PC-9 (cell line): ENCODE measurements around the gene ZNF525. TPM values are rescaled to one million over a fixed set of nuclear protein-coding genes. Genes with fewer than 3 reads are reported as not detected.
A peak's percentile ranks its signal among the peaks of the same experiment; 100 is the strongest.
"Not testable (repeated sequence)": the region's sequence is repeated elsewhere in the genome, so short reads cannot be mapped to it uniquely, and the experiment has no call there.

ENCODE experiments used
- BruUV-seq: library from RNA; stranded (reverse); fragments of 400-500 nt; replicated peaks from 2 replicates; lab custom pipeline; 2021; lab: Mats Ljungman, UMichigan
- CTCF ChIA-PET: fragments of 300-600 bp; sonication (Branson Sonifier 250); formaldehyde crosslinking; loops from one replicate; lab custom pipeline; 2022; ENCODE audit warnings: antibody characterized with exemption; lab: Charles Lee
- POLR2A ChIA-PET: fragments of 300-600 bp; sonication (Branson Sonifier 250); formaldehyde crosslinking; loops from one replicate; lab custom pipeline; 2022; ENCODE audit warnings: antibody characterized with exemption; ENCODE audit not compliant: unreplicated experiment; lab: Charles Lee
- DNase-seq, 2 experiments: peaks; one replicate each; pipeline versions ENCODE4 v3.0.0 to v3.0.0-alpha.2; 2015 to 2022; ENCODE audit warnings: mixed read lengths in 1 of 2
- H2AFZ ChIP-seq: fragments of 200-600 bp; sonication (generic); 2 replicates; pipeline ENCODE4 v1.8.1; 2017; ENCODE audit warnings: antibody characterized with exemption
- H3F3A ChIP-seq: fragments of 200-600 bp; sonication (generic); 2 replicates; pipeline ENCODE4 v1.8.1; 2017; ENCODE audit warnings: antibody characterized with exemption, mild to moderate bottlenecking, low read depth; ENCODE audit not compliant: insufficient read depth
- H3K27ac ChIP-seq: fragments of 200-600 bp; sonication (generic); 2 replicates; pipeline ENCODE4 v1.6.1; 2016; ENCODE audit warnings: mixed run types
- H3K27me3 ChIP-seq: fragments of 200-600 bp; sonication (generic); 2 replicates; pipeline ENCODE4 v1.6.1; 2016; ENCODE audit warnings: low read depth, mixed run types; ENCODE audit not compliant: insufficient read depth
- H3K36me3 ChIP-seq: fragments of 200-600 bp; sonication (generic); 2 replicates; pipeline ENCODE4 v1.6.1; 2016; ENCODE audit warnings: low read depth, mixed run types
- H3K4me1 ChIP-seq: fragments of 200-600 bp; sonication (generic); replicated peaks from 2 replicates; pipeline ENCODE4 v1.6.1; 2016; ENCODE audit warnings: mixed run types; ENCODE audit not compliant: insufficient read depth
- H3K4me2 ChIP-seq: fragments of 200-600 bp; sonication (generic); 2 replicates; pipeline ENCODE4 v1.6.1; 2017; ENCODE audit warnings: mixed run types
- H3K4me3 ChIP-seq: fragments of 200-600 bp; sonication (generic); 2 replicates; pipeline ENCODE4 v1.6.1; 2016; ENCODE audit warnings: mixed run types
- H3K79me2 ChIP-seq: fragments of 200-600 bp; sonication (generic); 2 replicates; pipeline ENCODE4 v1.6.1; 2017; ENCODE audit warnings: low read depth, mixed run types
- H3K9me2 ChIP-seq: fragments of 200-600 bp; sonication (generic); 2 replicates; pipeline ENCODE4 v1.8.1; 2017; ENCODE audit warnings: mild to moderate bottlenecking; ENCODE audit not compliant: insufficient read depth
- H3K9me3 ChIP-seq: fragments of 200-600 bp; sonication (generic); 2 replicates; pipeline ENCODE4 v1.8.1; 2016; ENCODE audit warnings: low read depth; ENCODE audit not compliant: insufficient read depth
- H4K20me1 ChIP-seq: fragments of 200-600 bp; sonication (generic); 2 replicates; pipeline ENCODE4 v1.8.1; 2017; ENCODE audit not compliant: insufficient read depth
- EZH2 ChIP-seq: fragments of 200-600 bp; sonication (generic); IDR thresholded peaks from 2 replicates; pipeline ENCODE4 v1.8.0; 2017; ENCODE audit warnings: antibody characterized with exemption, low read depth
- intact Hi-C: fragments of 100-400 bp; cut with micrococcal nuclease; formaldehyde crosslinking; loops from one replicate; pipeline ENCODE4 v1.10.0; 2022; ENCODE audit not compliant: unreplicated experiment
- total RNA-seq: library from RNA; stranded (reverse); gene quantifications from 2 replicates; pipeline ENCODE4 v1.2.3, GENCODE V29; 2021
- TF ChIP-seq, protein P1 (sequence below): fragments of 200-600 bp; sonication (generic); conservative IDR thresholded peaks from 2 replicates; pipeline ENCODE4 v1.6.1; 2017; ENCODE audit warnings: mixed run types, antibody characterized with exemption, mild to moderate bottlenecking, moderate library complexity

ZNF525 gene
- total RNA-seq, 1 experiment from 2014 or later: 21.8 TPM

DNA sequence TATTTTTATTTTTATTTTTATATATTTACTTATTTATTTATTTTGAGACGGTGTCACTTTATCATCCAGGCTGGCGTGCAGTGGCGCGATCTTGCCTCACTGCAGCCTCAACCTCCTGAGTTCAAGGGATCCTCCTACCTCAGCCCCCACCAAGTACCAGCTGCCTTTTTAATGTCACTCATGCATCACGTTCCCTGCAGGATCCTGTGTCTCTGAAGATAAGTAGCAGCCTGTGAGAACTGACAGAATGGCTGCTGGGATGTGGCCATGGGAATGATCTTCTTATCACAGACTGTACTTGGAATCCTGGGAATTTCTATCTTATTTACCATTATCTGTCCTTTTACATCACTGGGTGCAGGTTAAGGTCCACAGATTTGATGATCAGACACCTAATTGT lies 57.0 kb downstream of the ZNF525 start:
- Histone ChIP-seq H3K27me3 (no peaks in the 10 kb centered on the region), H3K4me3 (no peak overlapping the region), H4K20me1 (no peaks in the 10 kb centered on the region), H3K9me2 (no peaks in the 10 kb centered on the region), H3F3A (no peaks in the 10 kb centered on the region), H3K4me1 (no peaks in the 10 kb centered on the region), H3K4me2 (no peak overlapping the region), H3K79me2 (no peaks in the 10 kb centered on the region), H3K36me3 (no peaks in the 10 kb centered on the region), H3K27ac (no peak overlapping the region), H3K9me3 (peaks cover 16% of the 10 kb centered on the region; the same call in 1 of the 2 replicates), H2AFZ (no peak overlapping the region)
- no TSS peak for BruUV-seq
- CTCF ChIA-PET: no interaction called here
- POLR2A ChIA-PET: no interaction called here
- TF ChIP-seq, protein P1, sequence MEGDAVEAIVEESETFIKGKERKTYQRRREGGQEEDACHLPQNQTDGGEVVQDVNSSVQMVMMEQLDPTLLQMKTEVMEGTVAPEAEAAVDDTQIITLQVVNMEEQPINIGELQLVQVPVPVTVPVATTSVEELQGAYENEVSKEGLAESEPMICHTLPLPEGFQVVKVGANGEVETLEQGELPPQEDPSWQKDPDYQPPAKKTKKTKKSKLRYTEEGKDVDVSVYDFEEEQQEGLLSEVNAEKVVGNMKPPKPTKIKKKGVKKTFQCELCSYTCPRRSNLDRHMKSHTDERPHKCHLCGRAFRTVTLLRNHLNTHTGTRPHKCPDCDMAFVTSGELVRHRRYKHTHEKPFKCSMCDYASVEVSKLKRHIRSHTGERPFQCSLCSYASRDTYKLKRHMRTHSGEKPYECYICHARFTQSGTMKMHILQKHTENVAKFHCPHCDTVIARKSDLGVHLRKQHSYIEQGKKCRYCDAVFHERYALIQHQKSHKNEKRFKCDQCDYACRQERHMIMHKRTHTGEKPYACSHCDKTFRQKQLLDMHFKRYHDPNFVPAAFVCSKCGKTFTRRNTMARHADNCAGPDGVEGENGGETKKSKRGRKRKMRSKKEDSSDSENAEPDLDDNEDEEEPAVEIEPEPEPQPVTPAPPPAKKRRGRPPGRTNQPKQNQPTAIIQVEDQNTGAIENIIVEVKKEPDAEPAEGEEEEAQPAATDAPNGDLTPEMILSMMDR: no peak
- DNase-seq: no peak
- intact Hi-C loops: no loop called here

DNA sequence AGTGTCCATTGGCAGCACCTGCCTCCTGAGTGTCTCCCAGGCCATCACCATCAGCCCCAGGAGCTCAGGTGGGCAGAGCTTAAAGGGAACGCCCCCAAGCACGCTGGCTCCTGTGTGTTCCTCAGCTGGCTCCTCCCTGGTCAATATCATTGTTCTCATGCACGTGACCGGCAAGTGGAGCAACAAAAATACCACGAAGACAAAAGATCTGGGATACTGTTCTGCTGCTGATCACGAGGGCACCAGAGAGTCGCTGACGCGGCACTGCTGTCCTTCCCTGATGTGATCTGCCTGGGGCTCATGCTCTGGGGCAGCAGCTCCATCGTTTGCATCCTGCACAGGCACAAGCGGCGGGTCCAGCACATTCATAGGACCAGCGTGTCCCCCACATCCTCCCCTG lies 57.6 kb downstream of the ZNF525 start:
- H3K27ac ChIP-seq, H3K27me3 ChIP-seq, H4K20me1 ChIP-seq, intact Hi-C loops, DNase-seq, BruUV-seq, H3K4me1 ChIP-seq, H2AFZ ChIP-seq, H3F3A ChIP-seq, H3K4me3 ChIP-seq, POLR2A ChIA-PET, H3K4me2 ChIP-seq, H3K36me3 ChIP-seq, H3K9me2 ChIP-seq, H3K79me2 ChIP-seq: not testable (repeated sequence)
- peaks cover 16% of the 10 kb centered on the region; the same call in 1 of the 2 replicates for H3K9me3 ChIP-seq
- CTCF ChIA-PET: interaction anchor here (0.6 kb wide), 1 partner anchor 324 kb away, joined by 12 read pairs; no protein-coding TSS in a partner anchor

DNA sequence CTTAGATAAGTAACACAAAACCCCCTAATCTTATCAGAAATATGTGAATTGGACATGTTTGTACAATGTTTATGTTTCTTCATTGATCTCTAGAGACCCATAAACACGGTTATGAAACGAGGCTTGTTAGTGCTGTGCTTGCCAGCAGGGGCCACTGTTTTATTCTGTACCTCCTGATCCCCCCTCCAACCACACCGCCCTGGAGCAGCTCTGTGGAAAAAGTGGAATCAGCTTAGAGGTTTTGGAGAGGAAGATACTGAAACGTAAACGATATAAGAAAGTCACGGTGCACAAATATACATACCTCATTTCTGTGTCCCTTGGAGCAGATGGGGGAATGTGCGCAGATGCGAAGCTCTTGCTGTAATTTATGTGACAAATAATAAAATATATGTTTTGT lies 58.2 kb downstream of the ZNF525 start:
- H3K27me3 ChIP-seq, H3F3A ChIP-seq, H3K4me1 ChIP-seq, H3K79me2 ChIP-seq, intact Hi-C loops, H4K20me1 ChIP-seq, H3K27ac ChIP-seq, H3K4me2 ChIP-seq, DNase-seq, H3K36me3 ChIP-seq, POLR2A ChIA-PET, BruUV-seq, H3K9me2 ChIP-seq, H3K4me3 ChIP-seq, H2AFZ ChIP-seq: not testable (repeated sequence)
- CTCF ChIA-PET: interaction anchor here (0.6 kb wide), 1 partner anchor 324 kb away, joined by 12 read pairs; no protein-coding TSS in a partner anchor
- H3K9me3 ChIP-seq: peaks cover 16% of the 10 kb centered on the region; the same call in 1 of the 2 replicates

DNA sequence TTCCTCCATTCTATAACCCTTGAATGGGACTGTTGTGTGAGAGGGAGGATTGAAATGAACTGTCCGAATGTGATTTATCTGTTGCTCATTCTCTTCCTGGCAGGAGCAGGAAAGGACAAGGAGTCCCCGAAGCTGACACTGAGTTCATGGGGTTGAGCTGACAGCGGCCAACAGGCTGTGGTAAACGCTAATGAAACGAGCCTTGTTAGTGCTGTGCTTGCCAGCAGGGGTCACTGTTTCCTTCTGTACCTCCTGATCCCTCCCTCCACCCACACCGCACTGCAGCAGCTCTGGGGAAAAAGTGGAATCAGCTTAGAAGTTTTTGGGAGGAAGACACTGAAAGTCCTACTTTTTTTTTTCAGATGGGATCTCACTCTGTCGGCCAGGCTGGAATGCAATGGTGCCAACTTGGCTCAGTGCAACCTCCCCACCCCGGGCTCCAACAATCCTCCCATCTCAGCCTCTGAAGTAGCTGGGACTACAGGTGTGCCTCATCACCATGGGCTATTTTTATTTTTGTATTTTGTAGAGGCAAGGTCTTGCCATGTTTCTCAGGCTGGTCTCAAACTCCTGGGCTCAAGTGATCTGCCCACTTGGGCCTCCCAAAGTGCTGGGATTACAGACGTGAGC lies 59.6 kb downstream of the ZNF525 start:
- Histone ChIP-seq H3K4me1 (no peaks in the 10 kb centered on the region), H3K9me2 (no peaks in the 10 kb centered on the region), H3K9me3 (peaks cover 10% of the 10 kb centered on the region; the same call in 1 of the 2 replicates), H3K27ac (no peak overlapping the region), H3K4me2 (no peak overlapping the region), H3K4me3 (no peak overlapping the region), H3K27me3 (no peaks in the 10 kb centered on the region), H3F3A (no peaks in the 10 kb centered on the region), H3K79me2 (no peaks in the 10 kb centered on the region), H4K20me1 (no peaks in the 10 kb centered on the region), H2AFZ (no peak overlapping the region), H3K36me3 (no peaks in the 10 kb centered on the region)
- TF ChIP-seq, protein P1: peak; percentile 62
- no peak for TF ChIP-seq EZH2
- no TSS peak for BruUV-seq
- POLR2A ChIA-PET: interaction anchor here (0.6 kb wide), 1 partner anchor 366 kb away, joined by 4 read pairs; no protein-coding TSS in a partner anchor
- CTCF ChIA-PET: interaction anchor here (1.1 kb wide), 1 partner anchor 368 kb away, joined by 4 read pairs; no protein-coding TSS in a partner anchor
- intact Hi-C loops: loop anchor here (1.0 kb wide), 1 partner anchor 321 kb away; no protein-coding TSS in a partner anchor
- DNase-seq: peak; percentile 37
